Activated naive CD4-positive, alpha-beta T cell treated with anti-CD3 and anti-CD28 coated beads, Interleukin-2, amount 50 U/mL, for 16 hours (primary cell): ENCODE measurements around the gene SLC4A1.
A peak's percentile ranks its signal among the peaks of the same experiment; 100 is the strongest.

ENCODE experiments used
- DNase-seq: peaks from one replicate; pipeline ENCODE4 v3.0.0-alpha.2; 2020

SLC4A1 gene

DNA sequence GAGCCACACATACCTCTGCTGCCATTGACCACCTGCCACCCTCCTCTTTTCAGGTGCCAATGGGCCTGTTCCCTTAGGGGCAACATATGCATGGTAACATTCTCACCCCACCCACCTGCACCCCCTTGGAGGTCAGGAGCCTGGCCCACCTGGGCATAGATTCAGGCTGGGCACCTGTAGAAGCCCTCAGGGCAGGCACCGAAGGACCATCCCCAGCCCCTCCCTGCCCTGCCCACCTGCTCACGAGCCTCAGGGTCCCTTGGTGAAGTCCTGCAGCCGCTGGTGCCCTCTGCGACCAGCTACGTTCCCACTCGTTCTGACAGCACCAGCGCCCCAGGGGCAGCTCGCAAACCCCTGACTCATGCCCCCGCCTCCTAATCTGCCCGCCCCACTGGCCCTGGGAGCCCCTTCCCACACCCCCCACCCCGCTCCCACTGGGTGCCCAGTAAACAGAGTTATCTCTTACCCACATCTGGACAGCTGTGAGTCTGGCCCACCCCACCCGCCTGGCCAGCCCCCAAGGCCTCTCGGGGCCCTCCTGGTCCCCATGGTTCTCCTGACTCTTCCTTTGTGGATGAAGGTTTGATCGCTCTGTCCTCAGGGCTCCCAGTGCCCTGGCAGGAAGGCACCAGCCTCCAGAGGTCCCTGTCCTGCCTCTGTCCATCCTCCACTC, at the start of gene SLC4A1:
Gene SLC4A1, minus strand, starts transcription at position 318 of the 673 bp plus-strand sequence. CDS start 5,269 bp downstream, outside the sequence.
- no peak for DNase-seq

DNA sequence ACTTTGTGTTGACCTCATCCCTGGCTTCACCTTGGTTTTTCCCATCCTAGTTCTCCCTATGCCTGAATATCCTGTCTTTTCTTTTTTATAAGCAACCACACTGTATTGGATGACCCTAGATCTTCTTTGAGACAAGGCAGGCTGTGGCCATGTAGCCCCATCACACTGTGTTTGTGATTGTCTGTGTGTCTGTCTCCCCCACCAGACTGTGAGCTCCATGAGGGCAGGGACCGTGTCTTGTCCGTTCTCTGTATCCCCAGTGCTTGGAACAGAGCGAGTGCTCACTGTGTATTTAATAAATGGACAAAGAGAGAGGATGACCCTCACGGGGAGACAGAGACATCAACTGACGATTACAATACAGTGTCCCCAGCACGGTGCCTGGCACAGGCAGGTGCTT, 49.6 kb upstream of the SLC4A1 start:
- DNase-seq, result no peak

DNA sequence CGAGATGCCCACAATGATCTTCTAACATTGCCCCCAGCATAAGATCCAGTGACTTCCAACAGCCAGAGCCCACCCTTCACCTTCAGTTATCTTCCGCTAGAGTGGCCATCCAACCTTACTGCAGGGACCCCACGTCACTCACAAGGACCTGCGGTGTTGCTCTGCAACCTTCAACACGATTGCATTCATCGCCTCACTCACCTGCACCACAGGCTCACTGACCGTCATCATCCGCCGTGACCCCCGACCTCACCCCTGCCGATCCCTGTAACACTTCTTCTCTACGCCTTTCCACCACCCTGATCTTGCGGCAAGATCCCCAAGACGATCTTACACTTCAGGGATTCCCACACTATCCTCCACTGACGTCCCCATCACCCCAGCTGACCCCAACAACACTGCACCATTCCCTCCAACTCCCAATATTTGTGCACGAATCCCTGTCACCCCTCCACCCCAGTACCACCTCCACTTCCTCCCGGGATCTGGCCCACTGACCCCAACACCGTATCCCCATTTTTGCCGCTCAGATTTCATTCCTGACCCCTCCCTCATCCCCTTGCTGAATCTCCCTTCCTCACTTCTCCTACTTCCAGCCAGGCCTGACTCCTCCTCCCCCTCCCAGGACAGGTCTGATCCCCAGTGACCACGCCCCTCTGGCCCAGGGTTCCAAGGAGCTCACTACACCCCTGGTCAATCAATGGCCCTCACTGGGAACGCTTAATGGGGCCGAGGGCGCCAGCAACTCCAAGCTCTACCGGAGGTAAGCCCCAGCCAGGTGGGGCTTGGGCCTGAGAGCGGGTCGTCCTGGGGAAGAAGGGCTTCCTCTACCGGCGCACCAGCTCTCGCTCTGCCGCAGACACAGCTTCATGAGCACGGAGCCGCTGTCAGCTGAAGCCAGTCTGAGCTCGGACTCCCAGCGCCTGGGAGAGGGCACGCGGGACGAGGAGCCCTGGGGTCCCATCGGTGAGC, 48.1 kb upstream of the SLC4A1 start:
- no peak for DNase-seq

DNA sequence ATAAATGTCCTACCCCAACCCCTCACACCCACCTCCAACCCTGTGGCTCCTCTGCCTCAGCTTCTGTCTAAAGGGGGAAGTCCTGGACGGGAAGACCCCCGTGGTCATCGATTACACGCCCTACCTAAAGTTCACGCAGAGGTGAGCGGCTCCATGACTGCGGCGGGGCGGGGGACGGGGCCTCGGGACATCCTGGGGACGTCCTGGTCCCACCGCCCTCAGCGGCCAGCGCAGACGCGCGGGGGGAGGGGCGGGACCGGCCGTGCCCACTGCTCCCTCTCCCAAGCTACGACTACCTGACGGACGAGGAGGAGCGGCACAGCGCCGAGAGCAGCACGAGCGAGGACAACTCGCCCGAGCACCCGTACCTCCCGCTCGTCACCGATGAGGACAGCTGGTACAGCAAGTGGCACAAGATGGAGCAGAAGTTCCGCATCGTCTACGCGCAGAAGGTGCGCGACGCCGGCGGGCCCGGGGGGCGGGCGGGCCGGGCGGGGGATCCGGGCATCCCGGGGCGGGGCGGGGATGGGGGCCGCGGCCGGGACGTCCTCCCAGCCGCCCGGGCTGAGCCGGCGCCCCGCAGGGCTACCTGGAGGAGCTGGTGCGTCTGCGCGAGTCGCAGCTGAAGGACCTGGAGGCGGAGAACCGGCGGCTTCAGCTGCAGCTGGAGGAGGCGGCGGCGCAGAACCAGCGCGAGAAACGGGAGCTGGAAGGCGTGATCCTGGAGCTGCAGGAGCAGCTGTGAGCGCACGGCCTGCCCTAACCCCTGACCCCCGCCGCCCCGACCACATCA, 47.1 kb upstream of the SLC4A1 start:
- DNase-seq, result peak; percentile 60

GRCh38 chr17:44314524-44314868, 46.6 kb upstream of the SLC4A1 start:
- no peak for DNase-seq

GRCh38 chr17:44314031-44314430, 46.1 kb upstream of the SLC4A1 start:
- no peak for DNase-seq

- no peak for DNase-seq
These were observed 44.6 kb upstream of the SLC4A1 start for GRCh38 chr17:44312396-44313104.

- no peak for DNase-seq
These were observed 43.7 kb upstream of the SLC4A1 start for GRCh38 chr17:44311562-44312181.

GRCh38 chr17:44310609-44311376, 42.9 kb upstream of the SLC4A1 start:
- DNase-seq, result no peak

- no peak for DNase-seq
These were observed 42.3 kb upstream of the SLC4A1 start for GRCh38 chr17:44310188-44310587.

DNA sequence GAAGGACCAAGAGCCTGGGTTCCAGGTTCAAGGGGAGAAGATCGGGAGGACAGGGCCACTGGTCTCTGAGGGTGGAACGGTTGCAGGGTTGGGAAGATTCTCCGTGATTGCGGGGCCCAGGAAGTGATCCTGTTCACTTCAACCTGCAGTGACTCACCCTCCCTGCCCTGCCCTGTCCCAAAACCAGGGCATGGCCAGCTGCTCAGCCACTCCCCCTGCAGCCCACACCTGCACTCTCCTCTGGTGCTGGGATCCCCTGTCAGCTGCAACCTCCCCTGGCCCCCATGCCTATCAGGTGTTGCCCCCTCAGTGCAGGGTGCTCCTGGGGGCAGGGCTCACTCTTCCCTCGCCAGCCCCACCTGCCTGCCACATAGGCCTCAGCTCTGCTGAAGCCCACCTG, 41.5 kb upstream of the SLC4A1 start:
- no peak for DNase-seq

- DNase-seq, result no peak
These were observed 40.9 kb upstream of the SLC4A1 start for GRCh38 chr17:44308865-44309264.

GRCh38 chr17:44308320-44308818, 40.4 kb upstream of the SLC4A1 start, which contains the start of gene RUNDC3A:
Gene RUNDC3A (plus strand): TSS chr17:44308601. CDS start chr17:44308833, 232 bp downstream.
- peak; percentile 86 for DNase-seq

- no peak for DNase-seq
These were observed 39.7 kb upstream of the SLC4A1 start for GRCh38 chr17:44307387-44308186.

DNA sequence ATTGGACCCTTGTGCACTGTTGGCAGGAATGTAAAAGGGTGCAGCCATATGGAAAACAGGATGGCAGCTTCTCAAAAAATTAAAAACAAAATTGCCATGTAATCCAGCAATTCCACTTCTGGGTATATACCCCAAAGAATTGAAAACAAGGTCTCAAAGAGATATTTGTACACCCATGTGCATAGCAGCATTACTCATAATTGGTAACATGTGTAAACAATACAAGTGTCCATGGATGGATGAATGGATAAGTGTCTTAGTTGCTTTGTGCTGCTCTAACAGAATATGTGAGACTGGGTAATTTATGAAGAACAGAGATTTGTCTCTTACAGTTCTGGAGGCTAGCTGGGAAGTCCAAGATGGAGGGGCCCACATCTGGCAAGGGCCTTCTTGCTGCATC, 36.7 kb upstream of the SLC4A1 start:
- no peak for DNase-seq

GRCh38 chr17:44297975-44298374, 30.0 kb upstream of the SLC4A1 start:
- DNase-seq, result no peak

DNA sequence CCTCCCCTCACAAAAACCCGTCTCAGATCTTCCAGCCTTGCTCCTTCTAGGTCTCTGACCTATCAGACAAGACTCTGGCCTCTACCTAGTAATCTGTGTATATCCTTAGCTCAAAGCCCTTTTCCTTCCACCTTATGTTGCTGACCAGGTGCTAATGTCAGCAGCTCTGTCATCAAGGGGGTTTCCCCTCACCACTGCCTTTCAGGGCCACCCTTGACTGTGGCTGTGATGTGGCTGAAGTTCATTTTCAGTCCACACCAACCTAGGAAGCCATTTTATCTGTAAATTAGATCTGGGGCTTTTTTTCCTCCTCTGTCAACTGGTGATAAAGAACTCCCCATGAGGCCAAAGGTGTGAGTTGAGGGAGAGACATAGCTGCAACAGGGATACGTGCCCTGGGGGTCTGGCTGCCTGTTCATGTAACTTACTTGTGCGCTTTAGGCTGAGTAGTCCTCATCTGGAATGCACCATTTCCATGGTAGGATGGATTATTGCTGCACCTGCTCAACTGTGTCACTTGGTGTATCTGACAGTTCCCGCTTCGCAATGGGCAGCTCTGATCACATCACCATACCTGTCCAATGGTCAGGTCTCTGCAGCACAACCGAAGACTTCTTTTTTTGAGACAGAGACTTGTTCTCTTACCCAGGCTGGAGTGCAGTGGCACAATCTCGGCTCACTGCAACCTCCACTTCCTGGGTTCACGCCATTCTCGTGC, 25.7 kb upstream of the SLC4A1 start:
- DNase-seq, result no peak

- DNase-seq, result no peak
These were observed 19.7 kb upstream of the SLC4A1 start for GRCh38 chr17:44287651-44288050.

DNA sequence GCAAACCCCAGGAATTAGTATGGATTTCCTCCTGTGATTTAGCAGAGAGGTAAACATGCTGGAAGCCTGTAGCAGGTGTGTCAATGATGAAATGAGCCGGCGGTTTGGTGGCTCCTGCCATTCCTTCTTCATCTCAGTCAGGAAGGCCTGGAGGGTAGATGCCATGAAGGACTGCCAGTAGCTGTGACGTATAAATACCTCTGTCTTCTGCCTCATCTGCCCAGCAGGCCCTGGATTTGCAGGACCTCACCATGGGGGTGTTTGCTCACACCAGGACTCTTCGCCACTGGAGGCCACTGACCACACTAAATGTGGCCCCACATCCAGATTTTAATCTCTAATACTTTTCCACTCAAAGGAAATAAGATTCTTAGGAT, 16.1 kb upstream of the SLC4A1 start:
- no peak for DNase-seq
